HG03097 (cell line): ENCODE results near the gene KIF18B.

Experiments
- ATAC-seq: cut with Tn5 transposase; IDR thresholded peaks from one replicate; pipeline ENCODE4 v1.9.1; 2021; ENCODE audit not compliant: unreplicated experiment, low FRiP score

The KIF18B gene

DNA sequence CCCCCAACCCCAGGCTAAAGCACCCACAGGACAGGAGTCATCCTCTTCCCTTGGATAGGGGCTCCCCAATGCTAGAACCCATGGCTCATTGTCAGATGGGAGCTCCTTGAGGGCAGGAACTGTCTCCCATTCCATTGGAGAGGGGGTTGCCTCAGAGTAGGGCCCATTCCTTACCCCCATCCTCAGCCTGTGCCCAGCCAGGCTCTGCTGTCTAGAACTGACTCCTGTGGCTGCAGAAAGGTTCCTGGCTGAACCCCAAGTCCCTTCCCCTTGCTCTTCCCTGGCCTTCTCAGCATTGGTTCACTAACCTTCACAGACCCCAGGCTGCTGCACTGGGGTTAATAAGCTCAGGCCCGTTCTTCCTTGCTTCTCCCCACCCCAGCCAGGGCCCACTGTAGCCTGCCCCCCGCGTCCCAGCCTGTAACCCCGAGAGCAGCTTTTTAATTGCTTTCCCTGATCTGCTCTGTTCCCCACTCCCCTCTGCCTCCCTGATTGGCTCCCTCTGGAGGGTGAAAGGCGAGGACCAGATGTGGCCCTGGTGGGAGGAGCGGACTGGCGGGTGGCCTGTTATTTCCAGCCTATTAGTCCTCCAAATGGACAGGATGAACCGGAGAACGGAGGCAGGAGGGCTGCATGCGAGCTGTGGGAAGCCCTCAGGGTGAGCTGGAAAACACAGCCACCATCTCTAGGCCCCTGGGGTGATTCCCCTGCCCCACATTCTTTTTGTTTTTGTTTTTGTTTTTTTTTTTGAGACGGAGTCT is 26.3 kb downstream of the KIF18B start:
- ATAC-seq = no peak

DNA sequence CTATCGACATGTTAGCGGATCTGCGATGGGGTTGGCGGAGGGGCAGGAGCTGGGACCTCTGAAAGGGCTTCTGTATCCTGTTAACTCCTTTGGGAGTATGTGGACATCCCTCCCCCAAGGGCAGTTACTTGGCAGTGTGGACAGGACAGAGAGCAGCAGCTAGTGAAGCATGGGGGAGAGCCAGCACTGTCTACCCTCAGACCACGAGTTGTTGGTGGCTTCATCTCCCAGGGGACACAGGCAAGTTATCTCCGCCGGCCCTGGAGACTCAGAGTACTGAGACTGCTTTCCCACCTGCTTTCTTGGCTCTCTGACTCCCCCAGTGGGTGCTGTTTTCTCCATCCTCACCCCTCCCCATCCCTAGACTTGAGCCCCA is 27.0 kb downstream of the KIF18B start:
- ATAC-seq = no peak

DNA sequence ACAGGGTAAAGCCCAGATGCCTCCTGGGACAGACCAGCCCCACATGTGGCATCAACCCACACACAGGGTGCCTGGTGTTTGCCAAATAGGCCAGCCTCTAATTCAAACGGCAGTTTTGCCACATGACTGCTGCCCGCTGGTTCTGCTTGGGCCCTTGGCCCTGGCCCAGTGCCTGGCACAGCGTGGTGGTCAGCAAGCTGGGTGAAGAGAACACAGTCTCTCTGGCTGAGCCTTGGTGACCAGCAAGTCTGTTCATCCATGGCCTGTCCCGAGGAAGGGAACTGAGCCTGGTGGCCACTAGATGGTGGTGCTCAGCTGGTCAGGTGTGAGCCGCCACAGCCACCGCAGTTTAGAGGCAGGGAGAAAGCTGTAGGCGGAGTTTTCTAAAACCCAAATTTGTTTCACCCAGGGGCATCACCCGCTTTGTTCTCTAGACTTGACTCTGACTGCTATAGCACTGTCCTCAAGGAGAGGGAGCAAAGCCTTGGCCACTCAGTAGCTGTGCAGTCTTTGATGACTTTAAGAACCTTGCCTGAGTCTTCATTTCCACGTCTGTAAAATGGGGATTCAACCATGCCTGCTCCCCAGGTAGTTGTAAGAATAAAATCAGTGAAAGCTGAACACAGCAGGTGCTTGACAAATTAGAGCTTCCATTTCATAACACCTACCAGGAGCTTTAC is 27.5 kb downstream of the KIF18B start:
- no peak for ATAC-seq

DNA sequence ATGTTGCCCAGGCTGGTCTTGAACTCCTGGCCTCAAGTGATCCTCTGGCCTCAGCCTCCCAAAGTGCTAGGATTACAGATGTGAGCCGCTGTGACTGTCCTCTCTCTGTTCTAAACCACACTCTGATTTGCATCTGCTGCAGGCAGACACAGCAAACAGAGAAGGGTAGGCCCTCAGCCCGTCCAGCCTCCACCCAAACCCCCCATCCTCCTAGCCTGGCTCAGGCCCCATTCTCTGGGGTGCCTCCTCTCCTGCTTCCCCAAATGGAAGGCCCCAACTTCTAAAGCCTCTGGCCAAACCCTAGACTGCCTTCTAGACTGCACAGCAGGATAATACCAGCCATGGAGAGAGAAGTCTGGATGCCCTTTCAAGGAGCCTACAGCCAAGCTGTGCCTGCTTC is 28.2 kb downstream of the KIF18B start:
- ATAC-seq = no peak

DNA sequence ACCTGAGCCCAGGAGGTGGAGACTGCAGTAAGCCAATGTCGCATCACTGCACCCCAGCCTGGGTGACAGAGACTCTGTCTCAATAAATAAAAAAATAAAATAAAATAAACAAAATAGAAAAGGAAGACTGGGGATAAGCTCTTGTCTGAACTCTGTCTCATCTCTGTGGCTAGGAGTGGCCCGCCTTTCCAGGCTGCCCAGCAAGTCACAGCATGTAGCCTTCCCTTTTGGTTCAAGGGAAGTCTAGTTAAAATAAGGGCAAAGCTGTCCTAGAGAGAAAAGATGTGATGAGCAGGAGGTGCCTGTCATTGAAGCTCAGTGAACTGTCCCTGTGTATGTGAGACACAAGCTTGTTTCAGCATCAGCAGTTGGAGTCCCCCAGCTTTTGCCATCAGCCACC is 29.6 kb downstream of the KIF18B start:
- no peak for ATAC-seq

DNA sequence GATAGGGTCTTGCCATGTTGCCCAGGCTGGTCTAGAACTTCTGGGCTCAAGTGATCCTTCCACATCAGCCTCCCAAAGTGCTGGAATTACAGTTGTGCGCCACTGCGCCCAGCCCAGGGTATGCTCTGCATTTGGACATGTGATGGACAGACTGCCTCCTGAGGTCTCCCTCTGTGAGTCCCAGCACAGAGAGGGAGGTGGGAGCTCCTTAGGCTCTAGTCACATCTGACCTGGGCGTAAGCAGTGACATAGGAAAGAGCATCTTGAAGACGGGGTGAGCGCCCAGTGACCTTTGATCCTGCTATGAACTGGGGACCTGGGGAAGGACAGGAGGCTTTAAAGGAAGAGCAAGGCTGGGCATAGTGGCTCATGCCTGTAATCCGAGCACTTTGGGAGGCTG is 30.1 kb downstream of the KIF18B start:
- no peak for ATAC-seq

DNA sequence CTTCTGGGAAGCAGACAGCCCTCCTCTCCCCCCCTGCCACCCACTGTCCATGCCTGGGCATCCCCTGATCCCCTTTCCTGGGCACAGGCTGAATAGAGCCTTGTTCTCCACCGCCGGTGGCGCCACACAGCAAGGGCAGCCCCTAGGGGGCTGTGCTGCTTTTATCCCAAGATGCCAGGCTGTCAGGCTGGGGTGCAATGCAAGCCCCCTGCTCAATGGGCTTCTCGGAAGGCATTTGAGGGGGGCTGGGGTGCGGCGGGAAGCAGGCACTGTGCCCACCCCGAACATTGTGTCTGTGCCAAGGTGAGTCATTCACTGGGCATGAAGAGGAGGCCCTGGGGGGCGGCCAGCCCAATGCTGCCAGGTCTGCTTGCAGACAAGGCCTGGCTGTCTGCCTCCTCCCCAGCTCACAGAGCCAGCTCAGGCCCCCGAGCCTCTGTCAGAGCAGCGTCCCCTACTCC is 30.8 kb downstream of the KIF18B start:
- no peak for ATAC-seq

DNA sequence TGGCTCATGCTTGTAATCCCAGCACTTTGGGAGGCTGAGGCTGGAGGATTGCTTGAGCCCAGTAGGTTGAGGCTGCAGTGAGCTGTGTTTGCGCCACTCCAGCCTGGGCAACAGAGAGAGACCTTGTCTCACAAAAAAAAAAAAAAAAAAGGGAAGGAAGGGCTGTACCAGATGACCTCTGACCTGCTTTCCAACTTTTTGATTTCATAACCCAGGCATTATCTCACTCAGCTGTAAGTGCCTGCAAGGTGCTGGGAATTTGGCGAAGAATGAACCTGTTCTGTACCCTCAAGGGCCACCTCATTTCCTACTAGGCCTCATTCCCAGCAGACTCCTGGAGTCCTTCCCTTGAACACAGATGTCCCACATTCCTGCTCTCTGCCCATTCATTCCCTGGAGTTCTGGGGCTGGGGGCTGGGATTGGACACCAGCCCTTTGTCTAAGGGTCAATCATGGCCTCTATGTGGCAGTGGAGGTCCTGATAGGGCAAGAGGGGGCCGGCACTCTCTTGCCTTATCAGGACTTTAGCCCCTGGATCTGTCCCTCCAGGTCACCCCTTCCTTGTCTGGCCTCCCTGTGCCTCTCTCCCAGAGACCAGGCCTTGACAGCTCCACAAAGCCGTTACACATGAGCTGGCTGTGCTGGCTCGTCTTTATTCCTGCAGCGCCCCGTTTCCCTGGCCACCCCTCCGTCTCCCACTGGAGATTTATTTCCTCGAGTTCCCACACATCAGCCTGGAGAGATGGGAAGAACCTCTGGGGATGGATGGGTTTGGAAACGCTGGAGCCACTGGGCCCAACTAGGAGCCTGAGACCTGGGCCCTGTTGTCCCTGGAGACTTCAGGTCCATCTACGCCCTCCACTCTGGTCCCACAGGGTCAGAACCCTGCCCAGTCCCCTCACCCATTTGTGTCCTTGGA is 31.5 kb downstream of the KIF18B start:
- ATAC-seq = no peak

DNA sequence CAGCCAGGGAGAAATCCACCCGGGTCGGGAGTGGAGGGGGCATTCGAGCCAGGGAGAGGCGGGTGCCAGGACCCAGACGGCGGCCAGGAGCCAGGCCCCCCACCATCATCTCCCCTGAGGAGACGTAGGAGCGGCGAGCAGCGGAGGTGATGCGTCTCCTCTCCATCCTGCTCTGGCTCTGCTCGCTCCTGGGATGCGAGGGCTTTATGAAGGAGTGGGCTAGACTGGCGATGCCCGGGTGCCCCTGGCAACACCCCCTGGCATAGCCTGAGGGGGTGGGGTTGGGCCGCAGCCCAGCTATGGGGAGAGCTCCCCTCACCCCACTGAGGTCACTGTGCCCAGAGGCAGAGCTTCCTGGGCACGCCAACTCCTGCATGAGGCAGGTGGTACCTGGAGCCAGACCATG is 32.2 kb downstream of the KIF18B start, which contains the start of gene GFAP:
GFAP (minus strand) TSS at position 180 of the 406 bp plus-strand sequence; CDS start at position 166, 14 bp downstream.
- no peak for ATAC-seq

DNA sequence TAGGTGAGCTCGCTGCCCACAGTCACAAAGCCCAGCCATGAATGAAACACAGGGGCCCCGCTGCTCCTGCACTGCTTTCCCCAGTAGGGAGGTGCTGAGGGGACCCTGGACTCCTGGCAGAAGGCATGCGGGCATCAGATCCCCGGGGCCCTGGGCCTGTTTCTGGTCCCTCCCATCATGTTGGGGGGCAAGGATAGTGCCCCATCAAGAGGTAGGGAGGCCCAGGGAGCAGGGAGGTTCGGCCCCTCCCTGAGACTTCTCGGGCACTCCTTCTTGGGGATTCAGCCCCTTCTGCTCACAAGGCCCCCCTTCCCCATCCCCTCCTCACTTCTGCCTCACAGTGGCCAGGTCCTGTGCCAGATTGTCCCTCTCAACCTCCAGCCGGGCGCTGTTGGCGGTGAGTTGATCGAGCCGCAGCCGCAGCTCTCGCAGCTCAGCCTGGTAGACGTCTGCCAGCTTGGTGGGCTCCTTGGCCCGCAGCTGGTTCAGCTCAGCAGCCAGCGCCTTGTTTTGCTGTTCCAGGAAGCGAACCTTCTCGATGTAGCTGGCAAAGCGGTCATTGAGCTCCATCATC is 32.8 kb downstream of the KIF18B start:
- ATAC-seq = no peak

DNA sequence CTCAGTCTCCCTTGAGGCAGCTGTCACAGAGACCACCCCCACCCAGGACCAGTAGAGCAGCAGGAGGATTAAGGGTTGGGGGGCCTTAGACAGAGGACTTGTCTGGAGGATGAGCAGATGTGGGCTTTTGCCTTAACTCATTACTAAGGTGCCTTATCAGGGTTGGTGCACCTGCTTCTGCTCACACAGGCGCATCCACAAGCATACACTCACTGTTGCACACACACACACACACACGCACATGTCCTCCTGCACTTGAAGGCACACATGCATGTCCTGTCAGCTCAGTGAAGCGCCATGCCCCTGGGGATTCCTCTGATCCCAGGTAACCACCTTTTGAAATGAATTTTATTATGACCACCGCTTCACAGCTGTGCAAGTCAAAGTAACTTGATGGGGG is 33.4 kb downstream of the KIF18B start:
- no peak for ATAC-seq

DNA sequence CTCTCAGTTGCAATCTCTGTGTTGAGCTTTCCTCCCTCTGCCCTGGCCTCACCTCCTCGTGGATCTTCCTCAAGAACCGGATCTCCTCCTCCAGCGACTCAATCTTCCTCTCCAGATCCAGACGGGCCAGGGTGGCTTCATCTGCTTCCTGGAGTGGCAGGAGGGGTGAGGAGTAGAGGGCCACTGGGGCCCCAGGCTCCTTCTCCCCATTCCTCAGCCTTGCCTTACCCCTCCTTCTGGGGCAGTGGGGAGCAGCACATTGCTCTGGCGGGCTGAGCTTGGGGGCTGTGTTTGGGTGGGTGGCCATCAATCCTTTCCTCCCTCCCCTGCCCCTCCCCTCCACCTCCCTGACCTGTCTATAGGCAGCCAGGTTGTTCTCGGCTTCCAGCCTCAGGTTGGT is 33.9 kb downstream of the KIF18B start:
- ATAC-seq = no peak

DNA sequence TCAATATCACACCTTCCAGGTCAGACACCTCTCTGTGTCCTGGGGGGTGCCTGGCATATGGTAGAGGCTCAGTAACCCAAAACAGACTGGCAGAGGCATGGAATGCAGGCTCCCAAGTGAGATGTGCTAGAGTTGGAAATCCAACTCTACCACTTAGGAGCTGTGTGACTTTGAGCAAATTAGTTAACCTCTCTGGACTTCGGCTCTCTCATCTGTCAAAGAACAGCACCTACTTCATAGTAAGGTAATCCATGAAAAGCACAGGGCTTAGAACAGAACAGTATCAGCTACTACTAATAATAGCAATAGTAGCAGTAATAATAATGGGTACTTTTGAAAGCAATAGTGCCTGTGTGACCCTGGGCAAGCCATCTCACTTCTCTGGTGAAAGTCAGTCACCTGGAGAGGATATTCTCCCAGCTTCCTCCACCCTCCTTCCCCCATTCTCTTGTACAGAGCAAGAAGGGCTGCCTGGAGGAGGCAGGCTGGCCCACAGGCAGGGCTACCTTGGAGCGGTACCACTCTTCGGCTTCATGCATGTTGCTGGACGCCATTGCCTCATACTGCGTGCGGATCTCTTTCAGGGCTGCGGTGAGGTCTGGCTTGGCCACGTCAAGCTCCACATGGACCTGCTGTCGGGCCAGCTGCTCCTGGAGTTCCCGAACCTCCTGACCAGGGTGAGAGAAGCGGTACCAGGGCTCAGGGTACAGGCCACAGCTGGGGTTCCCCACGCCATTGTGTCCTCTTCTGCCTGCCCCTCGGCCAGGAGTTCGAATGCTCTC is 34.6 kb downstream of the KIF18B start:
- no peak for ATAC-seq

DNA sequence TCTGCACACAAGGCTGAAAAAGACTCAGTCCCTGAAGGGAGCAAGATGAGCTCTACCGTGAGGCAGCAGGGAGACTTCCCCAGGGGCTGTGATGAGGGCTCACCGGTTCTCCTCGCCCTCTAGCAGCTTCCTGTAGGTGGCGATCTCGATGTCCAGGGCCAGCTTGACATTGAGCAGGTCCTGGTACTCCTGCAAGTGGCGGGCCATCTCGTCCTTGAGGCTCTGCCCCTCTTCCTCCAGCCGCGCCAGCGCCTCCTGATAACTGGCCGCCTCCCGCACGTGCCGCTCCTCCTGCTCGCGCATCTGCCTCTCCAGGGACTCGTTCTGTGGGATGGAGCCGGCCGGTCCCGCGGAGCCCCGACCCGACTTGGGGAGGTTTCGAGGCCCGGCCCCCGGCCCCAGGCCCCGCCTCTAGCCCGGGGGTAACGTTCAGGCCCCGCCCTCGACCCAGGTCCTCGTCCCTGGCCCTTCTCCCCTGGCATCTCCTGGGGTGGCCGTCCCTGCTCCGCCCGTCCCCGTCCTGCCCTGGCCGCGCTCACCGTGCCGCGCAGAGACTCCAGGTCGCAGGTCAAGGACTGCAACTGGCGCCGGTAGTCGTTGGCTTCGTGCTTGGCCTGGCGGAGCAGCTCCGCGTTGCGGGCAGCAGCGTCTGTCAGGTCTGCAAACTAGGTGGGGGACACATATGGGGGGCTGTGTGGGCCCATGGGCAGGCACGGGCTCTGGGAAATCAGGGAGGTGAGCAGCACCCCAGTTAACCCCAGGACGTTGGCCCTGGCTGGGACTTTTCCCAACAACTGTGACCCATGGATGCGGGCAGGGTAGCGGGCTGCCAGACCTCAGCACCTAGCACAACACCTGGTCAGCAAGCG is 36.2 kb downstream of the KIF18B start:
- ATAC-seq = no peak

DNA sequence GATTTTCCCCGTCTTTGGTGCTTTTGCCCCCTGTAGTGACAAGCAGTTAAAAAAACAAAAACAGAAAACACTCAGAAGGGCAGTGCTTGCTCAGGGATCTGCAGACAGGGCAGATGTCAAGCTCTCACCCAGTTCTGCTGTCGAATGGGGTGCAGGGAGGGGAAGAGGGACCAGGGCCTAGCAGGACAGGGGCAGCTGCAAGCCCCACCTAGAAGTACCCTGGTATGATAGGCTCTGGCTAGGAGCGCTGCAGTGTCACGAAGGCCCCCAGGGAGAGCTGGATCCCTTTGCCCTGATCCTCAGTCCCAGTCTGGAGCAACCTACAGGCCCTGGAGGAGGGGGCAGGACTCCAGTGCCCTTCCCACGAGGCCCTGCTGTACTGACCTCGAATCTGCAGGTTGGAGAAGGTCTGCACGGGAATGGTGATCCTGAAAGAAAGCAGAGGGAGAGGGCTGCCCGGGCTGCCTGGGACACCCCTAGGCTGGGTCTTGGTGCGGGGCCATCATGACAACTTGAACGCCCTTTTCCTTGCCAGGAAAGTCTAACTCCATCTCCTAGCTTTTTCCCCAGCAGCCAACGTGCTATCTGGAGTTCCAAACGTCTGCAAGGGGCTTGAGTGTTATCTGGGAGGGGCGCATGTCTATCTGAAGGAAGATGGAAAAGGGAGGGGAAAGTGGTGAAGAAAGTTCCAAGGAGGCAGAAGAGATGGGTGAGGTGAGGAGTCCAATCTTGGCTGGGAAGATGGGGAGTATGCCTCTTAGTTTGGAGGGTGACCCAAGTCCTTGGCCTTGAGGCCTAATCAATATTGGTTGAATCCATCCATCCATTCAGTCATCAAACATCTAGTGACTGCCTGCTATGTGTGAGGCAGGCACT is 37.1 kb downstream of the KIF18B start:
- no peak for ATAC-seq

DNA sequence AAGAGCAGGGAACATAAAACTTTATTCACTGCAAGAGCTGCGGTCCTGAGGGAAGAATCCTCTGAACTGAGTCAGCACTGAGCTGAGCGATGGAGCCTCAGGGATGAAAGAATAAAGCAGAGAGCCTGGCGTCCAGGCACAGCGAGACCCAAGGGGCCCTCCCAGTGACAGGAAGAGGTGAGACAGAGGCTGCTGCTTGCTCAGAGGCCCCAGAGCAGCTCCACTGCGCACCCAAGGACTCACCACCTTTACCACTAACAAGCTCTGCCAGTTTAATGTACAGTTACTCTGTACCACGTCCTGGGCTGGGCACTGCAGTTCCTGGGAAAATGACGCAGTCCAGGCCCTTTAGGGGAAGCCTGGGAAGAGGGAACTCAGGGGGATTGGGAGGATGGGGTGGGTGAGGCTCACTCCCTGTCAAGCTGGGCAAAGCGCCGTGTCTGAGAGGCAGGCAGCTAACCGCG is 37.9 kb downstream of the KIF18B start:
- ATAC-seq = no peak

DNA sequence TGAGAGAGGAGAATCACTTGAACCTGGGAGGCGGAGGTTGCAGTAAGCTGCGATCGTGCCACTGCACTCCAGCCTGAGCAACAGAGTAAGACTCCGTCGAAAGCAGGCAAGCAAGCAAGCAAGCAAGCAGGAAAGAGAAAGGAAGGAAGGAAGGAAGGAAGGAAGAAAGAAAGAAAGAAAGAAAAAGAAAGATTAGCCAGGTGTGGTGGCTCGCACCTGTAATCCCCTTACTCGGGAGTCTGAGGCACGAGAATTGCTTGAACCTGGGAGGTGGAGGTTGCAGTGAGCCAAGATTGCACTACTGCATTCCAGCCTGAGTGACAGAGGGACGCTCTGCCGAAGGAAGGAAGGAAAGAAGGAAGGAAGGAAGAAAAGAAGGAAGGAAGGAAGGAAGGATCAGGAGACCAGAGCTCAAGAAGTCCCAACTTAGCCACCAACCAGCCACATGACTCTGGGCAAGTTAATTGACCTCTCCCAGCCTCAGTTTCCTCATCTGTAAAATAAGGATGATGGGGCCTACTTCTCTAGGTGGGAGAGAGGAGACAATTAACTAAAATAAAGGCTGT is 38.7 kb downstream of the KIF18B start:
- ATAC-seq = no peak
